ENCODE data around the gene WWOX.

DNA sequence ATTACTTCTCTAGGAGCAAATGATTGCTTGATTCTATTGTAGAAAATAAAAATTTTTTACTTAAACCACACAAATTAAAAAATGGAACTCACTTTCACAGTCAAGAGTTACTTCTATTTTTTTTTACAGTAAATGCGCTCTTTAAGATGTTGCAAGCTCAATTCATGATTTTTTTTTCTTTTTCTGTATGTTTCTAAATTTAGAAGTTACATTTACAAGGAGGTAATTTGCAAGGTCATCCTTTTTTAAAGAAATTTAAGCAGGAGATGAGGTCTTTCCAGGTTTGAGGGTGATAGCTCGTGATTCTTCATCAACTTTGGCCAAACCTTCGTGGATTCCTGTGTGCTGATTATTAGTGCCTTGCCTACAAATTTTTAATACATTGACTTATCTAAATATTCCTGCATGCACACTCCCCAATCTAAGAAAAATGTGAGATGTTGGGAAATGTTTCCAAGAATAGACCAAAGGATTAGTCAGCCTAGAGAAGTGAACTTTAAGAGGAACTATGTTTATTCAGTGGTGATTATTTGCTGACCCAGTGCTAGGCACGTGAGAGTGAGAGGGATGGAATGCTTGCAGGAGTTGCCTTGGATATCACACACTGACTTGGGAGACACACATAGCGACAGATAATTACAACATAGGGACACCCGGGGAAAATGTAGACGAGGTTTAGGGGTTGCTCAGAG, 1071.2 kb downstream of the WWOX start:
- TF ChIP-seq, protein P1, sequence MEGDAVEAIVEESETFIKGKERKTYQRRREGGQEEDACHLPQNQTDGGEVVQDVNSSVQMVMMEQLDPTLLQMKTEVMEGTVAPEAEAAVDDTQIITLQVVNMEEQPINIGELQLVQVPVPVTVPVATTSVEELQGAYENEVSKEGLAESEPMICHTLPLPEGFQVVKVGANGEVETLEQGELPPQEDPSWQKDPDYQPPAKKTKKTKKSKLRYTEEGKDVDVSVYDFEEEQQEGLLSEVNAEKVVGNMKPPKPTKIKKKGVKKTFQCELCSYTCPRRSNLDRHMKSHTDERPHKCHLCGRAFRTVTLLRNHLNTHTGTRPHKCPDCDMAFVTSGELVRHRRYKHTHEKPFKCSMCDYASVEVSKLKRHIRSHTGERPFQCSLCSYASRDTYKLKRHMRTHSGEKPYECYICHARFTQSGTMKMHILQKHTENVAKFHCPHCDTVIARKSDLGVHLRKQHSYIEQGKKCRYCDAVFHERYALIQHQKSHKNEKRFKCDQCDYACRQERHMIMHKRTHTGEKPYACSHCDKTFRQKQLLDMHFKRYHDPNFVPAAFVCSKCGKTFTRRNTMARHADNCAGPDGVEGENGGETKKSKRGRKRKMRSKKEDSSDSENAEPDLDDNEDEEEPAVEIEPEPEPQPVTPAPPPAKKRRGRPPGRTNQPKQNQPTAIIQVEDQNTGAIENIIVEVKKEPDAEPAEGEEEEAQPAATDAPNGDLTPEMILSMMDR (IDR thresholded peaks at IDR 0.05): no peak
- no peak for TF ChIP-seq POLR2A (IDR thresholded peaks at IDR 0.05)

All from thyroid gland (tissue), 4 donors.